ENCODE measurements around the gene TRANK1.
A peak's percentile ranks its signal among the peaks of the same experiment; 100 is the strongest.

TRANK1 gene

DNA sequence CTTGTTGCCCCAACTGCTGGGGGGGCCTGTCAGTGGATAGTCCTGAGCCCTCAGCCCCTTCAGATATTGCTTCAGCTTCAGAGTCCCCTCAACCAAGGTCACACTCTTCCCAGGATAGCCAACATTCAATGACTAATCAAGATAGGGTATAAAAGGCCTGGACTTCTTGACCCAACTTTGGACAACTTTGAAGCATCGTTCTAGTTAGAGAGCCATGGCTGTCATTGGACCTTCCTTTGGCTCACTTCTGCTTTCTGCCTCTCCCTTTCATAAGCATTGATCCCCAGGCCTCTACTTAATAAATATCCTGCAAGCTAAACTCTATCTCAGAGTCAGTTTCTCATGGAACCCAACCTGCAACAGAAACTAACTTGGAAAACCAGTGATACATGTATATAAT, 149.2 kb downstream of the TRANK1 start:
- TF ChIP-seq EZH2phosphoT487 (IDR thresholded peaks at IDR 0.05; ENCODE audit: borderline replicate concordance, low read length) (no peak), CTCF (IDR thresholded peaks at IDR 0.05; ENCODE audit: low read depth, low read length, poor library complexity, severe bottlenecking) (no peak)
- Histone ChIP-seq H3K79me2 (ENCODE audit: control insufficient read depth, low read length) (no peaks in the 10 kb centered on the region), H3K9me3 (ENCODE audit: control insufficient read depth, insufficient read depth, low read length) (no peaks in the 10 kb centered on the region), H4K20me1 (ENCODE audit: control insufficient read depth, insufficient read depth, low read depth, low read length) (no peaks in the 10 kb centered on the region), H3K4me1 (ENCODE audit: control insufficient read depth, low read length) (no peaks in the 10 kb centered on the region), H3K4me3 (ENCODE audit: low read length) (no peak overlapping the region), H3K9me2 (replicated peaks; ENCODE audit: control insufficient read depth, low read length) (no peaks in the 10 kb centered on the region), H3K36me3 (ENCODE audit: control insufficient read depth, low read length) (no peaks in the 10 kb centered on the region), H3K4me2 (ENCODE audit: low read length) (no peak overlapping the region), H3K27ac (ENCODE audit: low read depth, low read length) (no peak overlapping the region), H3F3A (ENCODE audit: control insufficient read depth, insufficient read depth) (no peaks in the 10 kb centered on the region), H3K27me3 (ENCODE audit: control insufficient read depth, low read length) (0 out of 2 replicates have a peak, but pooled peaks cover 3% of the 10 kb centered on the region)

- H3K27ac ChIP-seq (ENCODE audit: low read depth, low read length): no peak overlapping the region
- H3K27me3 ChIP-seq (ENCODE audit: control insufficient read depth, low read length): 0 out of 2 replicates have a peak, but pooled peaks cover 6% of the 10 kb centered on the region
- H3K36me3 ChIP-seq (ENCODE audit: control insufficient read depth, low read length): no peaks in the 10 kb centered on the region
- H3K9me2 ChIP-seq (replicated peaks; ENCODE audit: control insufficient read depth, low read length): no peaks in the 10 kb centered on the region
- no peaks in the 10 kb centered on the region for H3K79me2 ChIP-seq (ENCODE audit: control insufficient read depth, low read length)
- no peaks in the 10 kb centered on the region for H3F3A ChIP-seq (ENCODE audit: control insufficient read depth, insufficient read depth)
- H3K4me1 ChIP-seq (ENCODE audit: control insufficient read depth, low read length): no peaks in the 10 kb centered on the region
- H3K4me2 ChIP-seq (ENCODE audit: low read length): no peak overlapping the region
- H4K20me1 ChIP-seq (ENCODE audit: control insufficient read depth, insufficient read depth, low read depth, low read length): no peaks in the 10 kb centered on the region
- H3K4me3 ChIP-seq (ENCODE audit: low read length): no peak overlapping the region
- H3K9me3 ChIP-seq (ENCODE audit: control insufficient read depth, insufficient read depth, low read length): no peaks in the 10 kb centered on the region
- TF ChIP-seq CTCF (IDR thresholded peaks at IDR 0.05; ENCODE audit: low read depth, low read length, poor library complexity, severe bottlenecking) (peak; percentile 22), EZH2phosphoT487 (IDR thresholded peaks at IDR 0.05; ENCODE audit: borderline replicate concordance, low read length) (no peak)
These were observed 152.5 kb downstream of the TRANK1 start for GRCh38 chr3:36792342-36792741.

DNA sequence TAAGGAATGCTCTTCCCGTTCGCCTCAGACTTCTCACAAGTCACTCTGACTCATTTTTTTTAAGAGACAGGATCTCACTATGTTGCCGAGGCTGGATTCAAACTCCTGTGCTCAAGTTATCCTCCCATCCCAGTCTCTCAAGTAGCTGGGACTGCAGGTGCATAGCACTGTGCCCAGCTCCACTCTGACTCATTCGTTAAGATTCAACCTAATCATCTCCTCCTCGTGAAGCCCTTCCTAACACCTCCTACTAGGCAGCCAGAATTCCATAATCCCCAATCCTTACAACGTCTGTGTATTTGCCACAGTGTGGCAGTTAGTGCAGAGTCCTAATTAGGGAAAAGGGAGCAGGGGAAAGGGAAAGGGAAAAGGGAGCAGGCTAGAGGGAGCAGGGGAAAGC, 154.1 kb downstream of the TRANK1 start:
- Histone ChIP-seq H3K27ac (ENCODE audit: low read depth, low read length) (no peak overlapping the region), H3K36me3 (ENCODE audit: control insufficient read depth, low read length) (no peaks in the 10 kb centered on the region), H3K4me1 (ENCODE audit: control insufficient read depth, low read length) (no peaks in the 10 kb centered on the region), H3K79me2 (ENCODE audit: control insufficient read depth, low read length) (no peaks in the 10 kb centered on the region), H3K9me3 (ENCODE audit: control insufficient read depth, insufficient read depth, low read length) (no peaks in the 10 kb centered on the region), H3K4me2 (ENCODE audit: low read length) (no peak overlapping the region), H3K4me3 (ENCODE audit: low read length) (no peak overlapping the region), H4K20me1 (ENCODE audit: control insufficient read depth, insufficient read depth, low read depth, low read length) (no peaks in the 10 kb centered on the region), H3K9me2 (replicated peaks; ENCODE audit: control insufficient read depth, low read length) (no peaks in the 10 kb centered on the region), H3F3A (ENCODE audit: control insufficient read depth, insufficient read depth) (no peaks in the 10 kb centered on the region), H3K27me3 (ENCODE audit: control insufficient read depth, low read length) (0 out of 2 replicates have a peak, but pooled peaks cover 6% of the 10 kb centered on the region)
- no peak for TF ChIP-seq CTCF (IDR thresholded peaks at IDR 0.05; ENCODE audit: low read depth, low read length, poor library complexity, severe bottlenecking)
- TF ChIP-seq EZH2phosphoT487 (IDR thresholded peaks at IDR 0.05; ENCODE audit: borderline replicate concordance, low read length): no peak
